ENCODE measurements around the gene MAP2K7.
"Not testable (repeated sequence)": the region's sequence is repeated elsewhere in the genome, so short reads cannot be mapped to it uniquely, and the experiment has no call there.

Gene MAP2K7

DNA sequence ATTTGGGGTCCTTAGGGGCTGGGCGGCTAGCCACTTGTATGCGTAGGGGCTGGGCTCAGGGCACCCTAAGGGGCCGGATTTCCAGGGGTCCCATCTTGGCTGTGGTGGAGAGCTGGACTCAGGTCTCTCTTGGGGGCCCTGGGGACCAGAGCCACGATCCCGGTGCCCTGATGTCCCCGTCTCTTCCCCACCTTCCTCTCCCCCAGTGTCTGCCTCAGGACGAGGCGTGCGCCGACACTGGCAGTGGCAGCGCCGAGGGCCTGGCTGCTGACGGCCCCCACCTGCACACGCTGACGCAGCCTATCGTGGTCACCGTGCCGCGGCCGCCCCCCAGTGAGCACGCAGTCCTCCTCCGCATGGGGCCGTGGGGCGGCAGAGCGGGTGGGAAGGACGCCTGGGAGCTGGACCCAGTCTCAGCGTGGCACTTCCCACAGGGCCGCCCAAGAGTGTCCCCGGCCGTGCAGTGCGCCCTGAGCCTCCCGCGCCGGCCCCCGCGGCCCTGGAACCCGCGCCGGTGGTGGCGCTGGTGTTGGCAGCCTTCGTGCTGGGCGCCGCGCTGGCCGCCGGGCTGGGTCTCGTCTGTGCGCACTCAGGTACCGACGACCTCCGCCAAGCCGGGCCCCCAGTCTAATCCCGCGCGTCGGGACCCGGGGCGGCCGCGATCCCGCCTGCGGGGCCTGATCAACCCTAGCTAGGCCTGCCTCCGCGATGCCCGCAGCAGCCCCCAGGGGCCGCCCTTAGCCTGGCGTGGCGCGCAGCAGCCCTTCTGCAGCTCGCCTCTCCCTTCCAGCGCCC lies 13.8 kb downstream of the MAP2K7 start (continued):
- no peak for TF ChIP-seq ZSCAN18 (tag by site-specific recombination; IDR thresholded peaks at IDR 0.05)

DNA sequence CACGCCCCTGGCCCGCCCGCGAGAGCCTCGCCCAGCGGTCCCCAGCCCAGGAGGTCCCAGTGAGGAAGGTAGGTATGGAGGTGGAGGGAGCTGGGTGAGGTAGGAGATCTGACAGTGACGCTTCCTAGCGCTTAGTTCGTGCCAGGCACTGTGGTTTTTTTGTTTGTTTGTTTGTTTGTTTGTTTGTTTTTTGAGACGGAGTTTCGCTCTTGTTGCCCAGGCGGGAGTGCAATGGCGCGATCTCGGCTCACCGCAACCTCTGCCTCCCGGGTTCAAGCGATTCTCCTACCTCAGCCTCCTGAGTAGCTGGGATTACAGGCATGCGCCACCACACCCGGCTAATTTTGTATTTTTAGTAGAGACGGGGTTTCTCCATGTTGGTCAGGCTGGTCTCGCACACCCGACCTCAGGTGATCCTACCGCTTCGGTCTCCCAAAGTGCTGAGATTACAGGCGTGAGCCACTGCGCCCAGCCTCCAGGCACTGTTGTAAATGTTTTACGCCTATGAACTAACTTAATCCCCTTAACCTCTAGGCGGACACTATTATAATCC lies 14.5 kb downstream of the MAP2K7 start:
- H3K4me3 ChIP-seq (ENCODE audit: low read depth, low read length) = not testable (repeated sequence)
- POLR2A ChIA-PET = interaction anchor here (0.6 to 2.2 kb wide), 7 partner anchors 9 to 518 kb away, joined by 3 to 9 read pairs (median 5); partner anchors contain the start of genes ELAVL1, MAP2K7 and TIMM44

GRCh38 chr19:7918615-7919421 lies 15.1 kb downstream of the MAP2K7 start:
- no peaks in the 10 kb centered on the region for H3K9me3 ChIP-seq (ENCODE audit: control insufficient read depth, insufficient read depth, low read depth, low read length)
- POLR2A ChIA-PET = interaction anchor here (1.1 to 3.5 kb wide), 11 partner anchors 7 to 87 kb away, joined by 3 to 36 read pairs (median 14); partner anchors contain the start of genes ELAVL1, LRRC8E, MAP2K7 and TIMM44
- H3K4me3 ChIP-seq (ENCODE audit: low read depth, low read length) = no peak overlapping the region
- H3K36me3 ChIP-seq (ENCODE audit: control insufficient read depth in 2 of 2, insufficient read depth in 1 of 2, low read length in 2 of 2) = peaks cover 0 to 15% of the 10 kb centered on the region in 2 experiments; a peak in 1 of 3 replicates
- CTCF ChIA-PET = interaction anchor here (0.7 to 3.1 kb wide), 8 partner anchors 10 to 401 kb away, joined by 3 to 25 read pairs (median 3); partner anchors contain the start of genes MAP2K7 and TIMM44
- no peak overlapping the region for H3K27ac ChIP-seq (ENCODE audit: extremely low read depth, low read depth, low read length)
- peak; percentile 40; the same call in 1 of the 2 replicates for TF ChIP-seq KLF1 (tag by site-specific recombination; IDR thresholded peaks at IDR 0.05)
- no peak for TF ChIP-seq ZNF146 (tag by site-specific recombination; IDR thresholded peaks at IDR 0.05)
- H3K4me1 ChIP-seq (ENCODE audit: control insufficient read depth, insufficient read depth, low read length) = peaks cover 3% of the 10 kb centered on the region; the same call in 1 of the 2 replicates

More for the DNA sequence above, 14.5 kb downstream of the MAP2K7 start:
- peaks cover 0 to 13% of the 10 kb centered on the region in 2 experiments; a peak in 2 of 3 replicates for H3K36me3 ChIP-seq (ENCODE audit: control insufficient read depth in 2 of 2, insufficient read depth in 1 of 2, low read length in 2 of 2)
- H3K9me3 ChIP-seq (ENCODE audit: control insufficient read depth, insufficient read depth, low read depth, low read length); H3K4me1 ChIP-seq (ENCODE audit: control insufficient read depth, insufficient read depth, low read length); H3K27ac ChIP-seq (ENCODE audit: extremely low read depth, low read depth, low read length): not testable (repeated sequence)
- TF ChIP-seq HIC1 (tag by site-specific recombination; IDR thresholded peaks at IDR 0.05) (0 out of 2 replicates have a peak, but pooled peaks have one; percentile 42), KLF8 (tag by site-specific recombination; IDR thresholded peaks at IDR 0.05) (peak; percentile 20; the same call in 1 of the 2 replicates), ZBTB8A (tag by site-specific recombination; IDR thresholded peaks at IDR 0.05) (peak; percentile 95; the same call in 1 of the 2 replicates), KLF1 (tag by site-specific recombination; IDR thresholded peaks at IDR 0.05) (peak; percentile 85), KLF7 (tag by site-specific recombination; IDR thresholded peaks at IDR 0.05; ENCODE audit: borderline replicate concordance) (0 out of 2 replicates have a peak, but pooled peaks have one; percentile 16), ZNF335 (tag by site-specific recombination; conservative IDR thresholded peaks at IDR 0.05) (peak; percentile 31), ZNF2 (tag by site-specific recombination; IDR thresholded peaks at IDR 0.05) (peak; percentile 63; the same call in 1 of the 2 replicates), ZNF146 (tag by site-specific recombination; IDR thresholded peaks at IDR 0.05) (peak; percentile 3; the same call in 1 of the 2 replicates)
- CTCF ChIA-PET = interaction anchor here (0.6 to 2.5 kb wide), 9 partner anchors 9 to 402 kb away, joined by 3 to 21 read pairs (median 3); partner anchors contain the start of gene TIMM44

Measured in HEK293 (cell line).